Stimulated activated CD4-positive, alpha-beta T cell treated with anti-CD3 and anti-CD28 coated beads, Interleukin-4, amount 100 ng/mL, for 4 hours (primary cell): ENCODE data around the gene TANGO2.
A peak's percentile ranks its signal among the peaks of the same experiment; 100 is the strongest.

Experiments
- DNase-seq, 2 experiments: peaks; one replicate each; pipeline ENCODE4 v3.0.0-alpha.2; 2020

Gene TANGO2

DNA sequence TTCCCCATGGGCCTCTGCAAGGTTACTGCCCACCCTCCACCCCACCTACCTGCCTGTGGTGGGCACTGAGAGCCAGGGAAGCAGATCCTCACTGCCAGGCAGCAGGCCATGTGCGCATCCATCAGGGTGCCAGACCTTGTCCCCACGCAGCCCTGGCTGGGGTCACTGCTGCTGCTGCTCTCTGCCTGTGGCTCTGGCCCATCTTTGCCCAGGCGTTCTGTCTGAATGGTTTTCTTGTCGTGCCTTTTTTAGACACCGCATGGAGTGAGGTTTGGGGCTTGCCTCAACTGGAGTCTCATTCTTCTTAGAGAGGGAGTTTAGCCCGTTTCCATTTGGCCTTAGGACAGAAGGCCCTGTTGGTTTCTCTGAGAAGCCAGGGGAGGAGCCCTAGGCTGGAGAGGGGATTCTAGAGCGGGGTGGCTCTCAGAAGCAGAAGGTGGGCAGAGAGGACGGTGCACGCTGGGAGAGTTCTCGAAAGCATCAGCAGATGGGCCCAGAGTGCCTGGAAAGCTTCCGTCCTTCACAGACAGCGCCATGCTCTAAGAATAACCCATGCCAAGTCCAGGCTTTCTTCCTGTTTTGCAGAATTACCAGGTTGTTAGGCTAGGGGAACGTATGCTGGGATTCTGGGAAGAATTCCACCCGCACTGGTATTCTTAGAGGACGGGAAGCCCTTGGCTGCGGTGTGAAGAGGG, 8.1 kb downstream of the TANGO2 start:
- DNase-seq = no peak

DNA sequence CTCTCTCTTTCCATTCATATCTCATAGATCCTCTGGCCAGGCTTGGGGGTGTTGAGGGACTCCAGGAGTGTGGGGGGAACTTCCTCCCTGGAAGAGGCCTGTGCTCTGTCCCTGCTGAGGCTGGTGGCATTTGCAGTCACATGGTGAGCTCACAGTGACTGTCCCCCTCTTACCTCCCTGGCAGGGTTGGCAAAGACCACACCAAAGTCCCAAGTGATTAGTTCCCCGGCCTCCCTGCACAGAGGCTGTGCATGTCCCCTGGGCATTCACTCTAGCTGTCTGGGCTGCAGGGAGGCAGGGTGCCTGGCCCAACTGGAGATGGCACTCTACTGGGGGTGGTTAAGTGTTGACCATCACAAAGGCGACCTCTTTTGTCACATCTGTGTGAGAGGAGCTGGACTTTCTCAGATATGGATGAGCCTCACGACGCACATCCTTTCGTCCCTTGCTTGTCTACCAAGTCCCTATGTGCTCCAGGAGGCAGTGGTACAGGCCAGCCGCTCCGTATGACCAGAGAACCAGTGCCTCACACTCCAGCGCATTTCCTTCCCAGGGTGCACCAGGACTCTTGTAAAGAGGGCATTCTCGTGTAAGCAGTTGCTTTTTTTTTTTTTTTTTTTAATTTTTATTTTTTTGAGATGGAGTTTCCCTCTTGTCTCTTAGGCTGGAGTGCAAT, 8.8 kb downstream of the TANGO2 start:
- DNase-seq = no peak

DNA sequence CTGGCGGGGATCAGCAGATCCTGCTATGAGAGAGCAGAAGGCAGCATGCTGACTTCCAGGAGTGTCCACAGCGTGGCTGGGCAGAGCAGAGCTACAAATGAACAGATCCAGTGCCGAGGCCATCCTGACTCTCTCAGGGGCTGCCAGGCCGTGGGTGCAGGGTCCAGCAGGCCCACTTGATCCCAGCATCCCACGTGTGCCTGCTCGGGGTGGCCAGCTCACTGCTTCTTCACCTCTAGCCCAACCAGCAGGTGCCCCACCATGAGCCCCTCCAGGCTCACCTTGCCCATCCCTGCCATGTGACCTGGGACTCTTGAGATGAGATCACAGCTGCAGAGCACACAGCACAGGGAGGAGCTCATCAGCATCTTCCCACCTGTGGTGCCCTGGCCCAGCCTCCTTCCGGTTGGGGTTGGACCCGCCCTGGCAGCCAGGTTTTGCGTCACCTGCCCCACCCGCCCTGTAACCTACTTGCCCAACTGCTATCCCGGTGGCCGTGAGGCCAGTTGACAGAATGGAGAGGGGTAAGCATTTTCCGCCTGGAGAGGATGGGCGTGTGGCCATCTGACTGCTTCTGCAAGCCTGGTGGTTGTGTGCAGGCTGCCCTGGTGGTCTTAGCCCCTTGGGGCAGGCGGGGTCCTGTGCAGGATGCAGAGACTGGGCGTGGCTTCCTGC, 11.0 kb downstream of the TANGO2 start:
- DNase-seq = peak in 1 of 2 experiments; percentile 18

DNA sequence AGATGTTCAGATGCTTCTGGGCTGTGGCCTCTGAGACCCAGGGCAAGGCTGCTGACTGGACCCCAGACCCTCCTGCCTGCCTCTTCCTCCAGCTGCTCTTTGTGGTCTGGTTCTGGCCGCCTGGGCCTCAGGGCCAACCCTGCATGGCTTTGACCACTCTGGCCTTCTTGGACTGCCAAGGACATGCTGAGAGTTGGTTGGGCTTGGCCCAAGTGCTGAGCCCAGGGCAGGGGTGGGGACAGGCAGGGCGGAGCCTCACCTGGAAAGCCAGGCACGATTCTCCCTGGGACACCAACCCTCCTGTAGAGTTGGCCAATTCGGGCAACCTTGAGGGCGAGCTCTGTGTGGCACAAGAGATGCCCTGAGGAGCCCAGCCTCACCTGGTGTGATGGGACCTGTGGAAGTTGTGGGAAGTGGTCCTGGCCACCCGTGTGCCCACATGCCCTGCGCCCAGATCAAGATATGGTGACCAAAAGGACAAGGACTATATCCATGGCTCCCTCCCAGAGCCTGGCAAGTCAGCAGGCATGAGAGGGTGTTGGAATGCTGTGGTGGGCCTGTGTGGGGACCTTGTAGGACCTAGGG, 11.6 kb downstream of the TANGO2 start:
- DNase-seq = no peak

DNA sequence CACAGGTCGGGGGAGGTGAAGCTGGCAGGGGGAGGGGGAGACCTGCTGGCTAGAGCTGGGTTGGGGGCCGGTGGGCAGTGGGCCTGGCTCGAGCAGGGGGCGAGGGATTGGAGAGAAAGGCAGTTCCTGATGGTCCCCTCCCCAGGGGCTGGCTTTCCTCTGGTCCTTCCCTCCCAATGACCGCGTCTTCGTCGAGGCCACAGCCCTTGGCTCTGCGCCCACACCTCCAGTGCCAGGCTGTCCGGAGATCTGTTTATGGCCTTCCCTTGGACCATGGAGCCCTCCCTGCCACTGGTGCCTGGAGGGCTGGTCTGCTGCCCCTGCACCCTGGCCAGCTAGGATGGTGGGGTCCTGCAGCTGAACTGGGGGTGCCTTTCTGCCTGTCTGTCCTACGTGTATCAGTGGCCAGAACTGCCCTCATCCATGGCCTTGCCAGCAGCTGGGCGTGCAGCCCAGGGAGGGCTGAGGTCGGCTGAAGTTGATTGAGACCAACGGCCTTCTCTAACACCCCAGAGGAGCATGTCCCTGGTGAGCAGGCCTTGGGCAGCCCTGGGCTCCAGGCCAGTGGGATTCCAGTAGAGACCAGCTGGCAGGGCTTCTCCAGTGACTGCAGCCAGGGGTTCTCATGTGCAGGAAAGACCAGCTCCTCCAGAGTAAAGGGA, 12.3 kb downstream of the TANGO2 start:
- no peak for DNase-seq

DNA sequence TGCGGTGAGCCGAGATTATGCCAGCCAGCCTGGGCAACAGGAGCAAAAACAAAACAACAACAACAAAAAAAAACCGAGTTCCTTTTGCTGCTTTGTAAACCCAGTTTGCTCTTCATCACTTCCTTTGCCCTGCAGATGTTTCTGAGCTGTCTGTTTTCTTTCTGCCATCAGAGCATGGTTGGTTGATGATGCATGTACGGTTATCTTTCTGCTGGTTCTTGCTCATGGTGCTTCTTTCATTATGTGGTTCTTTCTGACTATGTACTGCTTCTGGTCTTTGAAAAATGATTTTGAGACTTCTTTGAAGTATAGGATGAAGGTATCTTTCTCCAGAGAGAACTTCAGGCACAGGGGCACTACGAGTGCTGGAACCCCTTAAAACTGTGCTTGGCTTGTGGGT, 13.2 kb downstream of the TANGO2 start:
- no peak for DNase-seq

DNA sequence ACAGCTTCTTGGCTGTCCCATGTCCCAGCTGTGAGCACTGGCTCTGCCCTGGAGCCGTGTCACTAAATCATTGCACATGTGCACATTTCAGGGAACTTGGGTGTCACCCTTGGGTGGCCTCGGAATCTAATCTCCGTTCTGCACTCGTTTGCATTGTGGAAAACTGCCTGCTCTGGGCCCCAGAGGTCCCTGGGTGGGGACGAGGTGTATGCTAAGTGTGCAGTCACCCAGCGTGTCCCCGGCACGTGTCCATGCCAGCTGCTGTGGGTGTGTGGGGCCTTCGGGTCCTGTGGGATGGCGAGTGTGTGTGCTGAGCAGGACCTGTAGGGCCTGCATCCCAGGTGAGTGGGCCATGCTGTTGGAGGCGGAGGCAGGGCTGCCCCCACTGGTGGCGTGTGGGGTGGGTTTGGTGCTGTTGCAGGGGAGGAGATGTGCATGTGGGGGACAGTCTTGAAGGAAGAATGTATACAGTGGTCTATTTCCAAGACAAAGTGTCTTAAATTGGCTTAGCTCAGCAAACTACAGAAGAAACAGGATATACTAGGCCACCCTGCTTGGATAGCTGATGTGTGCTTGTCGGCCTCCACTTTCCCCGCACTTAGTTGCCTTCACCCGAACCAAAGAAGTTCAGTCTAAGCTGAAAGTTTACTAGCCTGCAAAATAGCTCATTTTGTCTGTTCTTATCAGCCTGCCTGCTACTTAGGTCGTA, 14.6 kb downstream of the TANGO2 start:
- DNase-seq = no peak

DNA sequence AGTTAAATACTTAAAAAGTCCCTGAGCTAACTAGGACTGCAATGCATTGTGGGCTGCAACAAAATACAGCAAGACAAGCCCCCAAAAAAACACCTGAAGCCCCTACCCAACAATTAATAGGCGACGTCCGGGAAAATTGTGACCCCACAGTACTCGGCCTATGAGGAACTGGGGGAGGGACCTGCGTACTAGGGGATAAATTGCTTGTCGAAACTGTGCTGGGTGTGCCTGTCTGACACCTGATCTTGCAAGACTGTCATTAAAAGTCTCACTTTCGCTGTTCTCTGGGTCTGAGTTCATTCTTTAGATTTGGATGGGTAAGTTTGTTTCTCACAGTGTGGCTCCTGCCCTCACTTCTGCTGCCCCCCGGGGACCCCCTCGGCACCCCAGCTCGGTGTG, 15.2 kb downstream of the TANGO2 start:
- DNase-seq = no peak

DNA sequence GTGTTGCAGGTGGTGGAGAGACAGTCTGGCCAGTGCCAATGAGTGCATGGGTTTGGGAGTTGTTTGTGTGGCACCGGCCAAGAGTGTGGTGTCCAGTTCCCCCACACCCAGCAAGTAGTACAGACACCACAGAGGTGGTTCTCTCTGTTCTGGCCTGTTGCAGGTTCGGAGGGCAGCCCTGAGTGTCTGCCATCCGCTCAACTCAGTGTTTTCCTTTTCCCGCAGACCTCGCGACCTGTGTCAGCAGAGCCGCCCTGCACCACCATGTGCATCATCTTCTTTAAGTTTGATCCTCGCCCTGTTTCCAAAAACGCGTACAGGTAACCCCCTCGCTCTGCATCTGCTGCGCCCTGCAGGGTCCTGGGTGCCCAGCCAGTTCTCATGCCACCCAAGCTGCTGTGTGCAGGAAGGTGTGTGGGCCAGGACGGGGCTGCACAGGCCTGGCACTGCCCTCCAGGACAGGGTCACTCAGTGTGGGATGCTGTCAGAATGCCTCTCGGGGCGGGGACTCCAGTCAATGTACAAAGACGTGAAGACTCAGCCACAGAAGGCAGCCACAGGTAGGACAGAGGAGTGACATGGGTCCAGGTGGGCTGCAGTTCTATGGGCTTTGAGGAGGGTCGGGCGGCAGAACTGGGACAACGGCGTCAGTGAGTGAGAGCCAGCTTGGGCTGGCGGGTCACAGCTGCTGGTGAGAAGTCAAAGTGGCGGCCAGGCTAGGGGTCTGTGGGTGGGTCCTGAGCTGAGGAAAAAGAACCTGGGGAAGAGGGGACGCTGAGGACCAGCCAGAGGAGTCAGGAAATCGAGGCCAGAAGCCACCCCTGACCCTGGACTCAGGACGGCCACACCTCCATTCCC, 15.9 kb downstream of the TANGO2 start:
- no peak for DNase-seq

DNA sequence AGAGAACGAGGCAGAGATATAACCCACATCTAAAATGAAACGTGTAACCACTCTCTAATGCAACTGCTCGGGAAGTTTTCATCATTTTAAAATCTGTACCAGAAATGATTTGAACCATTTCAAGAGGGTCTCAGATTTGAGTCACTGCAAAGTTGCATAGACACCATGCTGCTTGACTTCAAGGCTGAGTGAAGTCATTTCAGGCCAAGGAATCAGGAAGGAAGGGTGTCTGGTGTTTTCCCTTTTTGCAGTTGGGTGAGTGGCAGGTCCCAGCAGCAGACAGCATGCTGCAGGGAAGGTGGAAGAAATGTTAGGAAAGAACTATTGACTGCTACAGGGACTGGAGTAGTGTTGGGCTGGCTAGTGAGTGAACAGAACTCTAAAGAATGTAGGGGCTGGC, 16.5 kb downstream of the TANGO2 start:
- no peak for DNase-seq

DNA sequence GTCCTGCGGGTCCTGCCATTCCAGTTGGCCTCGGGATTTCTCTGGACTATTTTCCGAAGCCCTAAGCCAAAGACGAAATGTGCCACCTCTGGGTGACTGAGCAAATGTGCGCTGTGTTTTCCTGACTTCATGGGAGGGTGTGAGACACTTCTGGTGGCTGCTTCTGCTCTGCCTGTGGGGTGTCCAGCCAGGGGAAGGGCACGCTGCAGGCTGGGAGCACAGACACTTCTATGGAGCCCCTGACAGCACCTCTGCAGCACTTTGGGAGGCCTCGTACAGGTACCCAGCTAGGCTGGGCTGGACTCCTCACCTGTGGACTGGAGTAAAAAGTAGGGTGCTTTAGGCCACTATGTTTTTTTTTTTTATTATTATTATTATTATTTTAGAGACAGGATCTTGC, 17.7 kb downstream of the TANGO2 start:
- no peak for DNase-seq

DNA sequence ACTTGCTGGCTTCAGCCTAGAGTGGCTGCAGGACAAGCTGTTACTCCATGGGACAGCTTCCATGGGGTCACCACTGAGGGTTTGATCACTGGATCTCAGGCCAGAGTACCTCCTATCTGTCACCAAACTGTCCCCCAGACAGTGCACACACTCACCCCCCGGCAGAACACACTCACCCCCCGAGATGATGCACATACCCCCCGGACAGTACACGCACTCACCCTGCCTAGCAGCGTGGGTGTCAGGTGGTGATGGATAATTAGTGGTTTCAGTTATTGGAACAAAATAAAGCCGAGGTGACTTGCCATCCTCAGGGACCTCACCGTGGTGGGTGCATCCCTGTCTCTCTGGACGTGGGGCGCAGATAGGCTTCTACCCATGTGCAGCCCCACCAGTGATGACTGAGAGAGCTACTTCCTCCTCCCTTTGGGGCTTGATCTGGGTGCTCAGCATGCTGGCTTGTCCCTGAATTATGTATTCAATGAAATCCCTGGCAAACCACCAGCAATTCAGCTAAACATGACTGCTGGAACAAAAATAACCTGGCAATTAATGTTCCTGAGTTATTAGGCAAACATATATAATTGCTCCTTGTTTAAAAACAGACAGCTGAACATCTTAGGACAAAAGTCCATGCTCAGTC, 18.9 kb downstream of the TANGO2 start:
- no peak for DNase-seq

DNA sequence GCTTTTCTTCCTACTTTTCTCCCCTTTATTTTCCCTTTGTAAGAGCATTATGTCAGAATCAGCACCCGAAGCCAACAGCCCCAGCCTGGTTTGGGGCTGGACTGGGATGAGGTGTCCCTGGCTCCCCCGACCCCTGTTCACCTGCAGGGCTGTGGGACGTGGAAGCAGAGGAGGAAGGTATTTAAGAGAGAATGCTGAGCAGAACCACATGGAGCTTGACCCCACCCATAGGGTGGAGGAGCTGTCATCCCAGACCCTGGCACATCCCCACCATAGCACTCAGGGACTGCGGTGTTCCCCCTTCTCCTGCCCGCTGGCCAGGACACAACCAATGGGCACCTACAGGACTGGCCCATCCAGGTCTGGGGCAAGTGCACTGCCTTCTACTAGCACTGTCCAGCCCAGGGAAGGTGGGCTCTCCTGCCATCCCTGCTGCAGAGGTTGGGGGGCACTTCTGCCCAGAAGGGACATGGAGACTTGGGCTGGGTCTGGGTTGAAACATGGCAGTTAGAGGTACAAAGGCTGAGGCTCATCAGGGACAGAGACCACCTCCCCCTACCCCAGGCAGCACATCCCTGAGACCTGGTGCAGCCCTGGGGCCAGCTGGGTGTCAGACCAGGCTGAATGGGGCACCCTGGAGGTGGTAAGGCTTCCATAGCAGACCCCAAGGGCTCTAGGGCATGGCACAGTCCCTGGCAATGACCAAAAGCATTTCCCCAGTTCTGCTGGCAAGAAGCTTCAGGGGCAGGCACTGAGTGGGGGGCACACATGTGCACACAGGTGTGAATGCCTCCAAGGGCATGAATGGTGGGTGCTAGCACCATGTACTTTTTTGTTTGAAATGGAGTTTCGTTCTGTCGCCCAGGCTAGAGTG, 19.7 kb downstream of the TANGO2 start:
- no peak for DNase-seq

DNA sequence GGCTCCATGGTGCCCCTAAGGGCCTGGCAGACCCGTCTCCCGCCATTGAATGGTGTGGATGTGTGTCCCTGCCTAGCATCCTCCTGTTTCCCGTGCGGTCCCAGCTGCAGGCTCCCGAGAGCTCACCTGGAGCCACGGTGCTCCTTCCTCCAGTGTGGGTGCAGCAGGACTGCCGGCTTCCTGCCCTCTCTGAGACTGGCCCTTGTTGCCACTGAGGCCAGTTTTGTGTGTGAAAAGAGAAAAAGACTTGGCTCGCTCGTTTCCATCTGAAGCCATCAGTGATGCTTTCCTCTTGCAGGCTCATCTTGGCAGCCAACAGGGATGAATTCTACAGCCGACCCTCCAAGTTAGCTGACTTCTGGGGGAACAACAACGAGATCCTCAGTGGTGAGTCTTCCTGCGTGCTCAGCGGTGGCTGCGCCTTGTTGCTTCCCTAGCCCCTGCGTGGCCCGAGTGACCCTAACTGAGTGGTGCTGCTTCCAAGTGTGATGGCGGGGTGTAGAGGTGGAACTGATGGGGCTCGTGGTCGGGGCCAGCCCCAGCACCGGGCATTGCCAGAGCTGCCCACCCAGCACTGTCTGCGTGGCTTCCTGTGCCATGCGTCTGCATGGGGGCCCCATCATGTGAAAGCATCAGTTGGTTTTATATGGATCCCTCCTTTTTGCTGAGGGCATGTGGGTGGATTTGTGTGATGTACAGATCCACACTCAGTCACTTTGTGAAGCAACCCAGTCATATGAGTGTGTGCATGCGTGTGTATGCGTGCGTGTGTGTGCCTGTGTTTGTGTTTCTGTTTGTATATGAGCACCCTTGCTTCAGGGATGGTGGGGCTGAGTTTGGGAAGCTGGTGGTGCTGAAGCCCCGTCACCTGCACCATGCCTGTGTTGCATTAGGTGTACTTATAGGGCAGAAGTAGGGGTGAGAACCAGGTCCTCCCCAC, 22.4 kb downstream of the TANGO2 start:
- no peak for DNase-seq

DNA sequence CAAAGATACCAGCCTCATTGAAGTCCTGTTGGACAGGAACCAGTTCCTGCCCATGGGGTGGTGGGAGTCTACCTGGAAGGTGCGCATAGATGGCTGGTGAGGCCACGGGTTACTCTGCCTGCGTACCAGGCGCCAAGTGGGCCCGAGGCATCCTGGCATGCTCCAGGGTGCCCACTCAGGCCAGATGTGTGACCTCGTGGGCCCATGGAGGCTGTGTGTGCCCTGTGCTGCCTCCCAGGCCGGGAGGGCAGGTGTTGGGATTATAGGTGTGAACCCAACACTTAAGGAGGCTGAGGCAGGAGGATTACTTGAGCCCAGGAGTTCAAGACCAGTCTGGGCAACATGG, 23.1 kb downstream of the TANGO2 start:
- no peak for DNase-seq

DNA sequence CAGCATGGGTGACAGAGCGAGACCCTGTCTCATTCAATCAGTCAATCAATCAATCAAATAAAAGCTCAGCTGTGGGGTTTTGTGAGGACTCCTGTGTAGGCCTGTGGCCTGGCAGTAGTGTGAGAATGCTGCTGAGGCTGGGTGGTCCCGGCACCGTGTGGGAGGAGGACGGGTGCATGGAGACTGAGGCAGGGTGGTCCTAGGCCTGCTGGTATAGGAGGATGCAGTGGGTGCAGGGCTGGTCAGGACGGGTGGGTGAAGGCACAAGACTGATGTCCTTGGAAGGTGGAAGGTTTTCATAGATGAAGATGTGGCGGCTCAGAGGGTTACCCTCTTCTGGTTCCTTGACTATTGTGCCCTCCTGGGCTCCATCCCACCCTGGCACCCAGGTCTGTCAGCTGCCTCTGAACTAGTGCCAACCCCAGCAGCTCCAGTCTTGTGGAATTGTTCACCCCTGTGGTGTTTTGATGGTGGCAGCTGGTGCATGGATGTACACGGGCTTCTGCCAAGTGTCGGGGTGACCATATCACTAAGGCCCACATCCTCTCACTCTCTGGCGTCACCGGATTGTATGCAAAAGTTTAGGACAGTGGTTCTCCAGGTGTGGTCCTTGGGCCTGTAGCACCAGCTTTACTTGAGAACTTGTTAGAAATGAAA, 23.7 kb downstream of the TANGO2 start:
- DNase-seq = no peak

DNA sequence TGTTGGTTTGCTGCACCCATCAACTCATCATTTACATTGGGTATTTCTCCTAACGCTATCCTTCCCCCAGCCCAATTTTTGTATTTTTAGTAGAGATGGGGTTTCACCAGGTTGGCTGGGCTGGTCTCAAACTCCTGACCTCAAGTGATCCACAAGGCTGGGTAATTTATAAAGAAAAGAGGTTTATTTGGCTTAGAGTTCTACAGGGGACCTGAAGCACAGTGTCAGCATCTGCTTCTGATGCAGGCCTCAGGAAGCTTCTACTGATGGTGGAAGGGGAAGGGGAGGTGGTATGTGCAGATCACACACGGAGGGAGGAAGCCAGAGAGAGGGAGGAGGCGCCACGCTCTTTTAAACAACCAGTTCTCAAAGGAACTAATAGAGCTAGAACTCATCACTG, 25.8 kb downstream of the TANGO2 start:
- DNase-seq = no peak

DNA sequence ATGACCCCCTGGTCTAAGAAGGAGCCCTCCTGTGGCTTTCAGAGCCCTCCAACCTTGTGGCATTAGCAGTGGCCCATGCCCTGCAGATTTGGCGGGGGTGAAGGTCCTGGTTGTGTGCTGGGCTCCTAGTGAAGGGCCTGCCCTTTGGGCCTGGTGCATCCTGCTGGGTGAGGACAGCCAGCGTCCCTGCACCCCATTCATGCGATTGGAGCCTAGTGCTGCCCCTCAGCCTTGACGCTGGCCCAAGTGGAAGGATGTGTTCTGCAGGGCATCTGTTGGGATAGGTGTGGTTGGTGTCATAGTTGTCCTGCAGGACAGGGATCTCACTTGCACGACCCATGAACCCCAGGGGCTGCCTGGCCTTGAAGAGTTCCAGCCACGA, 31.0 kb downstream of the TANGO2 start:
- no peak for DNase-seq
